Activated T-helper 1 cell treated with anti-CD3 and anti-CD28 coated beads, Interleukin-2, amount 50 U/mL, for 16 hours (primary cell): ENCODE data around the gene ACOX3.

ENCODE experiments used
- DNase-seq, 2 donors: peaks; one replicate each; pipeline ENCODE4 v3.0.0-alpha.2; 2020; ENCODE audit warnings: low read depth in 1 of 2, low spot score in 1 of 2

Gene ACOX3

GRCh38 chr4:8325291-8325973 is 115.1 kb downstream of the ACOX3 start:
- no peak for DNase-seq

DNA sequence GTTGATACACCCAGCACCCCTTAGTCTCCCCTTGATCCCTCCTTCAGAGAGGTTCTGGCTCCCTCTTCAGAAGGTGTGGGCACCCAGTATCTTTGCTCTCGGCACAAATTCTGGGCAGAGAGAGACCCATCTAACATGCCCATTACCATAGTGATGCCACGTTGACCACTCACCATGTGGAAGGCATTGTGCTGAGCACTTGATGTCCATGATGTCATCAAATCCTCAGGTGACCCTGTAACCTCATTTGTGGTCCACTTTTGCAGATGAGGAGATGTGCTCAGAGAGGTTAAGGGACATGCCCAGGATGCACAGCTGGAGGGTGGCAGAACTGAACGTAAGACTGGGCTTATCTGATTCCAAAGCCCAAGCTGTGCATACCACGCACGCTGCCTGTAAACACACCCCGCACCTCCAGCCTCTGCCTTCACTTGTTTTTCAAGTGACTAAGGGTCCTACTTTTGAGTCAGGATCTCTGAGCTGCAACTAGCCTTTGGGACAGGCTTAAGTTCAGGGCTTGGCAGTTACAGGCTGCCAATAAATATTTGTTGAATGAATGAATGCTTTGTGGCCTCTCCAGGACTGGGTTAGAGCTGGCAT is 115.8 kb downstream of the ACOX3 start:
- no peak for DNase-seq

- DNase-seq = no peak
These were observed 116.5 kb downstream of the ACOX3 start for GRCh38 chr4:8323947-8324555.

DNA sequence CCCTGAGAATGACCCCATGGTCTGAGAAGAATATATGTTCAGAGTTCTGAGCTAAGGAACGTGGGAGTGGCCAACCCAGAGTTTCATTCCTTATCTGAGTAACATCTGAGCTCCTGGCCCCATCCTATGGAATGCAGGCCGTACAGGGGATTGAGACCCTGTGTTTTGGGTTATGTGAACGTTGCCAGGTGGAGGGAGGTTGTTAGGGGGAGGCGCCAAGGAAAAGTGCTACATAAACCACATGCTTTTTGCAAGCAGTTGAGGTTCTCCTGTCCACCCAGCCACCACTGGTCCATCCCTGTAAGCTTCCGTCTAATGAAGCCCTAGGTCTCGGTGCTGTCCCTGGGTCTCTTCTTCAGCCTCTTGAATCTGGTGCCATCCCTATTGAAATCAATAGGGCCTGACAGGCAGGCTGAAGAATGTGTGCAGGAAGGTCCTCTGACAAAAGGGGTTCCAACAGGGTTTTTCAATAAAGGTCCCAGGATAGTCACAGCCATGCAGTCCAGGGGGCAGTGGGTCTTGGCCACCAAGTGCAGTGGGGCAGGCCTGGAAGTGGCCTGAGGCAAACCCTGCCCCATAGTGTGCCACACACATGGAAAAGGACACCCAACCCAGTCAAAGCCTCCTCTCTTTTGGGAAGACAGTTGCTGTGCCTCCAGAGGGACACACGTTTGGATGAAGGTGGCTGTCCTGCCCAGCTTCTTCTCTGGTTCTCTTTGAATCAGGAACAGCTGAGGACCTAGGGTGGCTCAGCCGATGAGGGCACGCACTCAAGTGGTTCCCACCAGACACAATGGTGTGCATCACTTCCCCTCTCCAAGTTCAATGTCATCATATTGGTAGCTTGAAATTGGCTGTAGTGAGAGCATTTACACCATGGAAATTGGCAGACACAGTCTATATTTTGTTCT is 117.5 kb downstream of the ACOX3 start:
- no peak for DNase-seq

GRCh38 chr4:8321771-8322170 is 118.8 kb downstream of the ACOX3 start:
- no peak for DNase-seq

- no peak for DNase-seq
These were observed 119.3 kb downstream of the ACOX3 start for GRCh38 chr4:8321220-8321619.

DNA sequence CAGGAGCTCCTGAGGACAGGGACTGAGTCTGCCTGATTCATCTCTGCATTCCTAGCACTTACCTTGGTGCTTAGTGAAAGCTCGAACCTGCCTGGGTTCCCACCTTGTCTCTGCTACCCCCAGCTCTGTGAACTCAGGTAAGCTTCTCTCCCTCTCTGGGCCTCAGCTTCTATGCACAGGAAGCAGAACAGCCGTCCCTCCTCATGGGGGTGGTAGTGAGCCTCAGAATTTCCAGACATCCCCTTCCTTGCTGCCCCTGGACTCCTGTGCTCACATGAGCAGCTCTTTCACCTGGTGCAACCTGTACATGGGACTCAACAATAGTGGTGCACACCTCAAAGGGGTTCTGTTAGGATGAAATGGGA is 120.2 kb downstream of the ACOX3 start:
- DNase-seq = no peak

DNA sequence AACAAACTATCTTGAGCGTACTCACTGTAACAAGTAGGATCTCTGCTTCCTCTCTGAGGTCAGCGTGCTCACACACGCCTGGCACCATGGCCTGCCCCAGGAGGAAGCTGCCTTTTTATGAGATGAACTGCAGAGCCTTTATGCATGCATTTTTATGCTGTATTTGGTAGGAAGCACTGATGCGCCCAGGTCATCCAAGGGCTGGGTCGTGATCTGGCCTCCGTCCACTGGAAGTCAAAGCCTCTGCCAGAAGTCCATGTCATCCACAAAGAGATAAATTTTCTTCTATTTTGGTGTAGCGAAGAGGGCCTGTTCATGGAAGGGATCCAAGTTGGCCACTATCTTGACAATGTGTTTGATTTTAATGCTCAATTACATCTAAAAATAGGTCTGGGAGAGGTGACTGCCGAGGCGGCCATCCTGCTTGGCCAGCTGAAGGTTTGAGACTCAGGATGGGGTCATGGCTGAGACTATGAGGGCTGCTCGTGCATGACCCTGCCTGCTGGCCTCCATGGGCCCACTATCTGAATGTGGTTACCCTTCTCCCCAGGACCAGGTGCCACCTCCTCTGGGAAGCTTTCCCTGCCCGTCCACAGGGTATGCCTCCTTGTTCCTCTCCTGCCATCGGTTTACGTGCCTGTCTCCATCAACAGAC is 120.7 kb downstream of the ACOX3 start:
- DNase-seq = no peak

DNA sequence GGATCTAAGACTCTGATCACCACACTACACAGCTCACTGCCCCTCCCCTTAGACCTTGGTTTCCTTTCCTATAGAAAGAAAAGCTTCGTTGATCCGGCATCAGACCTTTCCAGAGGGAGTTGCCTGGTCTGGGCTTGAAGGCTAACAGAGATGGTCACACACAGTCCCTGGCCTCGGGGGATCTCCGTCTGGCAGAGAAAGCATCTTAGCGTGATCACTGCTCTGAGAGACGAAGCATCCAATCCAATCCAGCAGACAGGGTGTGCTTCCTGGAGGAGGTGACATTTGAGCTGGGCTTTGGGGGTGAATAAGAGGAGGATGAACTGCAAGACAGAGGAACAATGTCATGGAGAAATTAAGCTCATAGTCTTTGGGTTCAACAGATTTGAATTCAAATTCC is 121.5 kb downstream of the ACOX3 start:
- no peak for DNase-seq

GRCh38 chr4:8318509-8318908 is 122.0 kb downstream of the ACOX3 start:
- no peak for DNase-seq

DNA sequence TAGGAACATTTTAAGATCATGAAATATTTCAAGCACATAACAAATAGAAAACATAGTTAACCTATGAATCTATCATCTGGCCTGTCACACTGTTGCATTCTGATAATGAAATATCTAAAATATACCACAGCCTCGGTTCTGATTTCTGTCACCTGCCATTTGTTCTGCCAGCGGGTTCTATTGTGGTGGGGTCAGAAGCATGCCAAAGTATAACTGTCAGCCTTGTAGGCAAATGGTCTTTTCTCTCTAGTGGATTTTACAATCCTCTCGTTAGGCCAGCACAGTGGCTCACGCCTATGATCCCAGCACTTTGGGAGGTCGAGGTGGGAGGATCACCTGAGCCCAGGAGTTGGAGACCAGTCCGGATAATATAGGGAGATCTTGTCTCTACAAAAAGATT is 123.0 kb downstream of the ACOX3 start:
- DNase-seq = no peak

- no peak for DNase-seq
These were observed 123.6 kb downstream of the ACOX3 start for GRCh38 chr4:8316911-8317351.
